GM12874 (cell line): ENCODE data around the gene SLC35F4.

Experiments
- CTCF ChIP-seq: IDR thresholded peaks from 2 replicates; pipeline ENCODE4 v1.5.1; 2011; ENCODE audit warnings: low read depth, mild to moderate bottlenecking, control low read depth, low read length, moderate library complexity; ENCODE audit not compliant: insufficient read depth

The SLC35F4 gene

DNA sequence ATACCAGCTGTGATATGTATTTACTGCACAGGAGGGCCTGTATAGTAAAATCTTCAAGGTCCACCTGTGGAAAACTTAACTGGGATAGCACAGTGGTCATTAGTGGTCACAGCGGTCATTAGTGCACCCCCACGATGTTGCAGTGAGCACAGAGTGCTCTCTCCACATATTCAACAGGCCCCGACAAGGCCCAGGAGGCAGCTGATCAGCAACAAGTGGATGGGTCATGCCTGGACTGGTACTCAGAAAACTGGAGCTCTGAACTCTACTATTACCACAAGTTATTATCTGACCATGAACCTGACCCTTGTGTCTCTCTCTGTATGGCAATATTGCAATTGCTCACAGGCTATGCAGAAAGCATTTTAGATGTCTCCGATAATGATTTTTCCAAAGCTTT, 129.5 kb downstream of the SLC35F4 start:
- no peak for TF ChIP-seq CTCF

GRCh38 chr14:57735276-57735675, 130.6 kb downstream of the SLC35F4 start:
- no peak for TF ChIP-seq CTCF

DNA sequence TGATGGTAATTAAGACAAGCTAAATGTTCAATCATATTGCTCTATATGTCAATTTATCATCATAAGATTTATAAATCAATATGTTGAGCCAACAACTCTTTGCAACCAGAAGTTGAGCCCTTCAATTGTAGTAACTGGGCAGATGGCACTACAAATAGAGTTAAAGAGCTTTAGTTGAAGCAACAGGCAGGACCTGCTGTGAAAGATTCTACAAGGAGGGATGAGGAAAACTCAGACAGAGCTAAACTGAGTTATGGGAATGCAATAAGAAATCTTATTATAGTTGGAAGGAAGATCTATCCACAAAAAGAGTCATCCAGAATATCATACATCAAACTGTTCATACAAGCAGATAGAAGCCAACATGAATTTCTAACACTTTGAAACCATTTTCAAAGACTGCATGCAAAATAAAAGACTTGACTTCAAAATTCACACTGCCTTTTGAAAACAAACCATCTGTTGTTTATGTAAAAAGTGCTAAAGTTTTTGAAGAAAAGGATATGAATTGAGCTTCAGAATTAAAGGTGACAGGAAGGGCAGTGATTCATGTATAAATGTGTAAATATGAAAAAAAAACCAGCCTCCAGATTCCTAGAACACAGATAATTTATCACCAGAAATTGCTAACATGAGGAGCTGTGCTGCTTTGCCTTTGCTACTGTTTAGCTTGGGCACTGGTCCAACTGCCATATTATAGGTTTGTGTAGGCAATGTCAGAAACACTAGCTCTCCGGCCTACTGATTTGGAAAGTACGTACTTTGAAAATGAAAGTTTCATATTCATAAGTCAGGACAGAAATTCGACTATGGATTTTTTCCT, 133.2 kb downstream of the SLC35F4 start:
- TF ChIP-seq CTCF, result no peak

GRCh38 chr14:57729208-57730187, 136.4 kb downstream of the SLC35F4 start:
- TF ChIP-seq CTCF, result no peak

- no peak for TF ChIP-seq CTCF
Measured at GRCh38 chr14:57725399-57726077, 140.4 kb downstream of the SLC35F4 start.

GRCh38 chr14:57714487-57714931, 151.4 kb downstream of the SLC35F4 start:
- TF ChIP-seq CTCF, result no peak

- no peak for TF ChIP-seq CTCF
Measured at GRCh38 chr14:57712698-57713097, 153.2 kb downstream of the SLC35F4 start.
